GM19468 (cell line): Measurements from ENCODE around the gene ZNF154.
"Not testable (repeated sequence)": the region's sequence is repeated elsewhere in the genome, so short reads cannot be mapped to it uniquely, and the experiment has no call there.

Experiments used
- ATAC-seq: cut with Tn5 transposase; IDR thresholded peaks from one replicate; pipeline ENCODE4 v1.9.1; 2021; ENCODE audit warnings: mild to moderate bottlenecking, moderate library complexity, moderate number of reproducible peaks; ENCODE audit not compliant: unreplicated experiment; ENCODE audit errors: extremely low read depth

Gene ZNF154

GRCh38 chr19:57708641-57709361 is at the start of gene ZNF154:
ZNF154 (minus strand) TSS chr19:57709204; CDS start chr19:57708971, 233 bp downstream.
- no peak for ATAC-seq

GRCh38 chr19:57757941-57758340 is 48.9 kb upstream of the ZNF154 start:
- no peak for ATAC-seq

- no peak for ATAC-seq
Observed at GRCh38 chr19:57755031-57755430, 46.0 kb upstream of the ZNF154 start.

- no peak for ATAC-seq
Observed at GRCh38 chr19:57754091-57754673, 45.2 kb upstream of the ZNF154 start.

- ATAC-seq, result no peak
Observed at GRCh38 chr19:57748029-57748428, 39.0 kb upstream of the ZNF154 start.

- no peak for ATAC-seq
Observed at GRCh38 chr19:57747472-57747807, 38.4 kb upstream of the ZNF154 start.

- peak; percentile 86 for ATAC-seq
Observed at GRCh38 chr19:57746580-57747471, 37.8 kb upstream of the ZNF154 start, which contains the start of gene ZNF776. ZNF776 (plus strand) TSS chr19:57746815; CDS start chr19:57747059, 244 bp downstream.

GRCh38 chr19:57738770-57739169 is 29.8 kb upstream of the ZNF154 start:
- not testable (repeated sequence) for ATAC-seq

- ATAC-seq, result not testable (repeated sequence)
Observed at GRCh38 chr19:57738320-57738719, 29.3 kb upstream of the ZNF154 start.

- ATAC-seq, result no peak
Observed at GRCh38 chr19:57720878-57721277, 11.9 kb upstream of the ZNF154 start.

- ATAC-seq, result no peak
Observed at GRCh38 chr19:57719901-57720519, 11.0 kb upstream of the ZNF154 start.

- no peak for ATAC-seq
Observed at GRCh38 chr19:57719424-57719823, 10.4 kb upstream of the ZNF154 start.

GRCh38 chr19:57712222-57712621 is 3.2 kb upstream of the ZNF154 start:
- no peak for ATAC-seq

GRCh38 chr19:57709616-57710015 is 612 bp upstream of the ZNF154 start:
- no peak for ATAC-seq

- no peak for ATAC-seq
Observed at GRCh38 chr19:57706346-57706745, 2.7 kb downstream of the ZNF154 start.

- no peak for ATAC-seq
Observed at GRCh38 chr19:57701625-57702024, 7.4 kb downstream of the ZNF154 start.

GRCh38 chr19:57689750-57690149 is 19.3 kb downstream of the ZNF154 start:
- ATAC-seq, result no peak

GRCh38 chr19:57688011-57688763 is 20.8 kb downstream of the ZNF154 start:
- no peak for ATAC-seq

GRCh38 chr19:57687363-57688010 is 21.5 kb downstream of the ZNF154 start:
- no peak for ATAC-seq
